Smooth muscle cell of the pulmonary artery (primary cell): ENCODE measurements around the gene CC2D2B. TPM values are rescaled to one million over a fixed set of nuclear protein-coding genes. Genes with fewer than 3 reads are reported as not detected.

Source experiments
- total RNA-seq: library from RNA; depleted of rRNA; stranded (reverse); fragments of >200 nt; gene quantifications from 2 replicates; pipeline ENCODE4 v1.2.3, GENCODE V29; 2014

The CC2D2B gene, protein sequence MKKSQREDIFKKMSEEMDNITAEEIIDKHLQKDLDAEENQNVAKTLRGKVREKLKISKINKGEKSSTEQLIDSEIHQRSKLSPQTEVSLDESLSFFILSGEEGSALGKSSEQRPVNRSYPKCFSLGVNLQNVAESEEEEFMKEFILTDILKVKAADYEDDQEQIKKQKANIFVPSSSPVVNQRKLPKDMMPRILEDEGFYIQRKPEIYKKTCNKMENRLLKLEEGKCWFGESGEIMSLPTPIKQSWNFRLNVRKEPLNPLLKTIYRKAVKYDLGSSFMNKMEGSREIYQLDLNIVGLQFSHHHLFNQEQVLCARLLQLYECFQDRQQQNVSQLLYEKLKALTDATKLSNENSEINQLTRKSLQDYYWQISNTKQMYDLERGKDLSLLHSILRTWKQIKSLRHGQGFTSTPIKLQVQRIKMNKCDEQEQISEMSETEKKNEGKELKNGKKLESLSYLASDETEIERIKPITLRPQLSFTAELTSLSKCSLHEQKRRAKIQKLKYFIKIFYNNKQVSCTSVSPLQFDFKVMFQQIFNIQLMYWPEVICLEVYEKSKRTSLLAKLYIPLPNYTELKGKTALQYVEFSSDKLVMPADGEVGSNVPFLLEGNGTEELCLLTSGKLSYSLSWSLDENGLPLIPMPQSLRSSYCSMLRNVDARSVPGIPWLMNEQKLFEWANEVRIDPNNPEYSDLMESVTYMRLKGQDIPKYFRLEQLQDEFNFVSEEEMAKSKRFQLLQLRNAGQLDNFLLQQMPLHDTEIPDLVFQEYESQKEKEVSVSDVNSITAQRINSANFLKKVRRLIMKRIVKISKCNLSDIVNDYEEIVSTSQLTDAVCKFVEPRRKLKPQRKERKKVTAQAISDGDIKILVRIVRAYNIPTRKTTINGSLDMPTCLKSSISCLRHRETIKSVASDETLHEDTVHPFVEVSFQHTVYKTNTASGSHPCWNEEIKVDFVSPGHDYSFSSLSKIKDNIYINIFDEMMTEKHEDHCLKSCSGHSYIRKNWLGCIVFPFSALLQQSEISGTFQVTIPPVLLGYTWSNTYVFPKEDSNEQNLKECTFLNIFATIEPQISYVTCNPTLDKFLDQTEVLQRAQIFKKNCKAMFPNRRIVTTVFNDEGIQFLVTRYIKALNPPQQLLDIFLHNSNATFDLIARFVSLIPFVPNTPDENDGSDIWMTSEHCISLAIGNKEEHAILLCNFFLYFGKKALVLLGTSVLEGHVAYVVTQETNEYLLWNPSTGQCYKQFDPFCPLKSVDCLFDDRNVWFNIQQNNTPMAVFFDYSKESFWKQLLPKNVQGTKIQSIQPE (N-terminal part only)
- 0.07 and 0.17 TPM in 2 replicates for total RNA-seq

DNA sequence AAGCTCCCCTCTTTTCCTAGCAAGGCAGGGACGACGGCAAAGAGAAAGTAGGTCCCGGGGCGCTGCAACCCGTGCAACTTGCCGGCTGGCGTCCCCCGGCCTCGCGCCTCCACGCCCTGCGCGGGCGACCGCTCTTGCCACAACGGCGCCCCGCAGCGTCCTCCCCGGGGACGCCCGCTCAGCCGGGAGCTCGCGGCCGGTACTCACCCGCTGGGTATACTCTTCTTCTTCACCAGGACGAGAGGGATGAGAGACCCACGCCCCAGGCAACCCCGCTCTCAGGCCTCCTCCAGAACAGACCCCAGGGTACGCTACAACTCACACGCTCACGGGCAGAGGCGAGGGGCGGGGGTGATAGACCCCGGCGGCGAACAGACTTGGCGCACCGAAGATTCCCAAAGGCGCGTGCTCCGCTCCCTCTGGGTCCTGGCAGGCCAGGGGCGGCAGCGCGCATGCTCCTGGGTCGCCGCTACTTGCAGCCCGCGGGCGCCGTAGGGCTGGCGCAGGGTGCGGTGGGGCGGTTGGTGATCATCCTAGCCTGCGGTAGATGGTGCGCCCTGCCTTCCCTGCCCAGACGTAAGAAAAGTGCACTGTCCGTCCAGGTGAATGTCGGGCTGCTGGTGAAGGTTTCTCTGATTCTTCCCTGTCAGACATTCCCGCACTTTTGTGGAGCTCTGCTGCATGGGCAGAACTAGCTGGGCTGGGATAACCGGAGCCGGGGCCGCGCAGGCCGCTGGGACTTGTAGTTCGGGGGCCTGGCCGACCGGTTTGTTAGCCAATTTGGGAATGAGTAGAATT is at the start of gene CC2D2B:
TSS of gene CC2D2B (plus strand) at position 520 of the 798 bp plus-strand sequence. CDS start 3,349 bp downstream, outside the sequence.

DNA sequence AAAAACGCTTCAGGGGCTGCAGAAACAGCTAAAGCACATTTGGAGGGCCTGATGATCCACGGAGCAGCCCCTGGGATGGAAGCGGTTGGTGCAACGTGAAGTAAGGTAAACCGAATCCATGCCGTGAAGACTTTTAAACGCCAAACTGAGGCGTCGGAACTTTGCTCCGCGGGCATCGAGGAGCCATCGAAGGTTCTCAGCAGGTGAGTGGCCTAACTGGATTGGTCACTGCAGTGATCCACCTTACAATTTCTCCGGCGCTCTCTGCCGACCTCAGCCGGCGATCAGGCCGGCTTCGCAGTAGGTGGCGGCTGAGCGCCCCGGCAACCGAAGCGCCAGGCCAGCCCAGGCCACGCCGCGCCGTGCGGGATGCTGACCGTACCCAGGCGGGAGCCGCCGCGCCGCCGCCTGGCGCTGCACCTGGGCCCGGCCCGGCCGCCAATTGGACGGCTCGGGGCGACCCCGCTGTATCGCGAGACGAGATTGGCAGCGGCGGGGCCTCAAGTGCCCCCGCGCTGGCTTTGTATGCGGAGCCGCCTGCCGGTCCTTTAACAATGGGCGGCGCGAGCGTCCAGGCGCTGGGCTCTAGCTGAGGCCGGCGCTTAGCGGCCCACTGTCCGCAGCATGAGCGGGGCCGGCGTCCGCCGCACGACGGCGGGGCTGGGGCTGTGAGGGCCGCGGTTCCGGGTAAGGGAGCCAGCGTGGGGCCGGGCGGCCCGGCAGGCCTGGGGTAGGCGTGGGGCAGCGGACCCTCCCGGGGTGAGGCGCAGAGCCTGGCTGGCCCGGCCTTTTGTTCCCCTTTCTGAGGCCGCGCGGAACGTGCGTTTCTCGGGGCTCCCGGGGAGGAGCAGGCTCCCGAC is 135.5 kb downstream of the CC2D2B start, which contains the start of gene CCNJ:
TSS of gene CCNJ (plus strand) at position 551 of the 860 bp plus-strand sequence. CDS start 811 bp downstream, outside the sequence.

Other genes starting within 250 kb of the CC2D2B start
- gene TCTN3, start 214.0 kb upstream of the CC2D2B start, total RNA-seq: 65.6 and 66.6 TPM in 2 replicates
- 0.92 and 2.7 TPM in 2 replicates for gene ENTPD1, start 151.8 kb upstream of the CC2D2B start, total RNA-seq
- 4.5 and 7.9 TPM in 2 replicates for gene CCNJ, start 135.6 kb downstream of the CC2D2B start, total RNA-seq
- 7.8 and 11.1 TPM in 2 replicates for gene ZNF518A, start 222.3 kb downstream of the CC2D2B start, total RNA-seq